Measurements from ENCODE around the gene SPHK2.

SPHK2 gene

GRCh38 chr19:48634424-48635262 lies 15.3 kb downstream of the SPHK2 start:
- peak; percentile 93 to 97 for DNase-seq (ENCODE audit: low read depth in 1 of 2, low spot score in 1 of 2)
- Histone ChIP-seq H3K4me3 (replicated peaks; ENCODE audit: insufficient read depth, low read length) (peak overlapping the region; percentile 87), H3K27ac (replicated peaks) (peak overlapping the region; percentile 67), H3K27me3 (ENCODE audit: insufficient read depth, poor library complexity, severe bottlenecking) (no peaks in the 10 kb centered on the region)
- TF ChIP-seq REST (IDR thresholded peaks at IDR 0.05; ENCODE audit: insufficient replicate concordance, low read depth) (no peak), GABPA (IDR thresholded peaks at IDR 0.05; ENCODE audit: low read depth) (peak; percentile 5; the same call in 1 of the 2 replicates), POLR2AphosphoS5 (IDR thresholded peaks at IDR 0.05; ENCODE audit: low read depth) (peak; percentile 78), CTCF (IDR thresholded peaks at IDR 0.05; ENCODE audit: insufficient read depth, low read length) (no peak), SPI1 (IDR thresholded peaks at IDR 0.05; ENCODE audit: borderline replicate concordance, low read depth) (peak; percentile 15; the same call in 1 of the 2 replicates)

- H3K4me3 ChIP-seq (replicated peaks; ENCODE audit: insufficient read depth, low read length), result peak overlapping the region; percentile 87
- no peak for TF ChIP-seq CTCF (IDR thresholded peaks at IDR 0.05; ENCODE audit: insufficient read depth, low read length)
- TF ChIP-seq REST (IDR thresholded peaks at IDR 0.05; ENCODE audit: insufficient replicate concordance, low read depth), result no peak
- TF ChIP-seq POLR2AphosphoS5 (IDR thresholded peaks at IDR 0.05; ENCODE audit: low read depth), result peak; percentile 24; the same call in 1 of the 2 replicates
- peak in 1 of 2 experiments; percentile 58 for DNase-seq (ENCODE audit: low read depth in 1 of 2, low spot score in 1 of 2)
- H3K27ac ChIP-seq (replicated peaks), result peak overlapping the region; percentile 96
- H3K27me3 ChIP-seq (ENCODE audit: insufficient read depth, poor library complexity, severe bottlenecking), result no peaks in the 10 kb centered on the region
Measured at GRCh38 chr19:48635263-48635965, 16.1 kb downstream of the SPHK2 start.

- TF ChIP-seq SPI1 (IDR thresholded peaks at IDR 0.05; ENCODE audit: borderline replicate concordance, low read depth), result no peak
- TF ChIP-seq REST (IDR thresholded peaks at IDR 0.05; ENCODE audit: insufficient replicate concordance, low read depth), result no peak
- no peak for TF ChIP-seq POLR2AphosphoS5 (IDR thresholded peaks at IDR 0.05; ENCODE audit: low read depth)
- TF ChIP-seq GABPA (IDR thresholded peaks at IDR 0.05; ENCODE audit: low read depth), result no peak
- TF ChIP-seq CTCF (IDR thresholded peaks at IDR 0.05; ENCODE audit: insufficient read depth, low read length), result no peak
- peak in 1 of 2 experiments; percentile 51 for DNase-seq (ENCODE audit: low read depth in 1 of 2, low spot score in 1 of 2)
- Histone ChIP-seq H3K27me3 (ENCODE audit: insufficient read depth, poor library complexity, severe bottlenecking) (no peaks in the 10 kb centered on the region), H3K4me3 (replicated peaks; ENCODE audit: insufficient read depth, low read length) (peak overlapping the region; percentile 87), H3K27ac (replicated peaks) (peak overlapping the region; percentile 96)
Measured at GRCh38 chr19:48635966-48636858, 16.9 kb downstream of the SPHK2 start.
